Measurements from ENCODE around the gene APCDD1L.
A peak's percentile ranks its signal among the peaks of the same experiment; 100 is the strongest.

Gene APCDD1L

GRCh38 chr20:58461104-58461503 lies 54.1 kb downstream of the APCDD1L start:
- DNase-seq = no peak

GRCh38 chr20:58459058-58459750 lies 56.0 kb downstream of the APCDD1L start:
- DNase-seq = no peak

DNA sequence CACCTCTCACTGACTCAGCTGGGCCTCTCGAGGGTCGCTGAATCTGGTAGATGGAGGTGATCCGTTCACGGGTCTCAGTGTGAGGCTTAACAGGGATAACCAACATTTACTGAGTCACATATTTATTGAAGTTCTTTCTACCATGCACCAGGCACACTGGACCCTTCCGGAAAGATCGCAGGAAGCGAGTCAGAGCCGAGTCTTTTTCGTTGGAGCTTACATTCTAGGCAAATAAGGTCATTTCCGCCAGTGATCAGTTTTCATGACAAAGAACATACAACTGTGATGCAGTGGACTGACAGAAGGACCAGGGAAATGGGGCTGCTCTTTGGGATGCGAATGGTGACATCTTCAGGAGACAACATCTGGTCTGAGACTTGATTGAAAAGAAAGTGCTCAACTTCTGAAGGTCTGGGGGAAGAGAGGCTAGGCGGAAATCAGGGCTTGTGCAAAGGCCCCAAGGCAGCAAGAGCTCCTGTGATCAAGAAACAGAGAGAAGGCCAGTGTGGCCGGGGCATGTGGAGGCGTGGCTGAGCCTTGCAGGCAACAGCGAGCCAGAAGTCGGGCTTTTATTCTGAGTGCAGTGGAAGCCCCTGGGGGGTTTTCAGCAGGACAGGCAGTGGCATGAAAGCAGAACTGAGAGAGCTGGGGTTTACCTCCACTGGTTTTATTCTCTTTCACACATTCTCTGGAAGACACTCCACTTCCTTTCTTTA lies 56.7 kb downstream of the APCDD1L start:
- no peak for DNase-seq

GRCh38 chr20:58457083-58457695 lies 58.0 kb downstream of the APCDD1L start:
- DNase-seq = peak; percentile 48

- no peak for DNase-seq
Measured at GRCh38 chr20:58454460-58454859, 60.7 kb downstream of the APCDD1L start.

DNA sequence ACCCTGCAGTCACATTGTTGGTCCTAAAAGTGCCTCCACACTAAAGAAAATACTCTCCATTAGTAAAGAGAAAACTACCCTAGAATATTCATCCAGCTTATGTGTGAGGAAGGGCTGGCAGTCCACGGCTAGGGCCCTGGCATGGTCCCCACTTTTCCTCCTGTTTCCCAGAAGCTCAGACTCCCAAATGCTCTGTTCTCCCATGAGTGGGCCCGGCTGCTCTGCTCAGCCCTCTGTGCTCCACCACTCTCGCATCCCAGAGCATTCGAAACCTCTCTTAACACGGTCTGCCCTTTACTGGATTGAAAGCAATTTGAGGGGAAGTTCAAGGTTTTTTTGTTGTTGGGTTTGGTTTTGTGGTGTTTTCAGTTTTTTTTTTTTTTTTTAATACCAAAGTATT lies 61.8 kb downstream of the APCDD1L start:
- DNase-seq = no peak

- DNase-seq = no peak
Measured at GRCh38 chr20:58452667-58453255, 62.4 kb downstream of the APCDD1L start.

DNA sequence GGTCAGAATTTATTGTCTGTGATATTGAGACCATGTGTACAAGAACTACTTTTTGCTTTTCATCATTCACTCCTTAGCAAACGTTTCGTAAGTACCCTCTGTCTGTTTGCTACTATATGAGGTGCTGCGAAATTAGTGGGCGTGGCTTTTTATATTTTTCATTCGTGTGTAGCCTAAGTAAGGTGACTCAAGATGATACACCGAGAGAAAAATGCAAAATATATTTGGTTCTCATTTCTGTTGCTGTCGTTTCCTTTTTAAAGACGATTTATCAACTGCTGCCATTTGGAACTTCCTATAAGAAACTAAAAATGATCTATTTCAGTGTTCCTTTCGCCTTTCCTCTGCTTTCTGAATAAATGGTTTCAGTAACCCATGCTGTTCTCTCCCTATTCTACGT lies 64.9 kb downstream of the APCDD1L start:
- no peak for DNase-seq

- DNase-seq = no peak
Measured at GRCh38 chr20:58449681-58450221, 65.4 kb downstream of the APCDD1L start.

DNA sequence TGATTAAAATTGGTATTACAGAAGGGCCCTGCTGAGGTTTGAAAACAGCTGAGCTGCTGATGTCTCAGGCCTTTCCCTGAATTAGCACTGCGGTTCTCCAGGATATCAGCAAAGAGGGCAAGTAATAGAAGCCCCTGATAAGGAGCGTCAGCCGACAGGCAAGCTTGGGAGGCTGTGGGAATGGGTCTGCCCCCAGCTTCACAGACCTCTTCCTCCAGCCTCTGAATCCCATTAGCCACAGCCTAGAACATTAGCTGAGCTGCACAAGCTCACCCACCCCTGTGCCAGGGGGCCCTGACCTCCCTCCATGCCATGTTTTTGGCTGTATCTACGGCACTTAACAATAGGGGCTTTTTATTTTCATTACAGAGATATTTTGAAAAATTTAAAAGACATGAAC lies 66.2 kb downstream of the APCDD1L start:
- no peak for DNase-seq

GRCh38 chr20:58447511-58448391 lies 67.4 kb downstream of the APCDD1L start:
- peak; percentile 37 for DNase-seq

GRCh38 chr20:58446960-58447265 lies 68.3 kb downstream of the APCDD1L start:
- no peak for DNase-seq

DNA sequence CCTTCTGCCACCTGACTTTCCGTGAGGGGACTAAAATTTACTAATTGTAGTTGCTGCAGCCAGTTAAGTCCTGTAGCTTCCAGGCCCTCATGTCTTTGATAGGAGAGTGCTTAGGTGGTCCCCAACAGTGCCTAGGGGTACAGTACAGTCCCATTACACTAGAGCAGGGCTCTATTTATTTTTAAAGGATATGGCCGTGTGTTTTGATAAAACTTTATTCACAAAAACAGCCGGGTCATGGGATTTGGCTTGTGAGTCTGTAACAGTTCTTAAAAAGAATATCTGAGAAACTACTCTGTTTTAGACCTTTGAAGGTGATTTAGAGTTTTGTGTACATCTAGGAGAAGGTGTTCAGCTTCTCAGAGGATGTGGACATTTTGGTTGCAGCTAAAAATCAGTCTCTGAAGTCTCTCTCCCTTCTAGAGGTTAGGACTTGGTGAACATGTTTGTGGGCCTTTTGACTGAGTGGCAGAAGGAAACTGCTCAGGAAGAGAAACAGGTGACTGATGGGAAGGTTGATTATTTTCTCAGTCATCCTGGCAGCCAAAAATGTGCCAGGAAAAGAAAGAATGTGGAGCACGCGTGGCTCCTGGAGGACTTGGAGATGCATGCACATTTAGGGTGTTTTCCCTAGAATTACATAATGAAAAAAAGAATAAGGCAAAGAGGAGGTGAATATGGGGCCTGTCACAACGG lies 68.8 kb downstream of the APCDD1L start:
- no peak for DNase-seq

DNA sequence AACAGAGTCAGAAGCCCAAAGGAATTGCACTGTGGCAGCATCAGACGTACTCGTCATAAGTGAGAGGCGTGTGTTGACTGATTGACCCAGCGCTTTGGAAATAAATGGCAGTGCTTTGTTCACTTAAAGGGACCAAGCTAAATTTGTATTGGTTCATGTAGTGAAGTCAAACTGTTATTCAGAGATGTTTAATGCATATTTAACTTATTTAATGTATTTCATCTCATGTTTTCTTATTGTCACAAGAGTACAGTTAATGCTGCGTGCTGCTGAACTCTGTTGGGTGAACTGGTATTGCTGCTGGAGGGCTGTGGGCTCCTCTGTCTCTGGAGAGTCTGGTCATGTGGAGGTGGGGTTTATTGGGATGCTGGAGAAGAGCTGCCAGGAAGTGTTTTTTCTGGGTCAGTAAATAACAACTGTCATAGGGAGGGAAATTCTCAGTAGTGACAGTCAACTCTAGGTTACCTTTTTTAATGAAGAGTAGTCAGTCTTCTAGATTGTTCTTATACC lies 70.4 kb downstream of the APCDD1L start:
- no peak for DNase-seq

DNA sequence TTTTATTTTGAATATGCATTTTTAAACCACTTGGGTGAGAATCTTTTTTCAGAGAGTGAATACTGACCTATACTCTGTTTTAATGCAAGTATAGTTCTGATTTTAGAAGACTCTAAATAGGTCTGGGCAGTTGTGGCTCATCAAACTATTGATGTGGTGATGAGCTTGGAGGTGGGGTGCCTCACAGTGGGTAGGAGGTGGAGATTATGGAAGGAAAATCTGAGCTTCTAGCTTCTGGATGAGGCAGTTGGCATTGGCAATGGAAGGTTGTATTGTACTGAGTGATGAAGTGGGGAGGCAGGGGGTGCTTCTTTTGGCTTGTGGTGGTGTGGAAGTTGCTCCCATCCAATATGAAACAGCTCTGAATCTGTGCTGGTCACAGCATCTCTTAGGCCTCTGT lies 73.5 kb downstream of the APCDD1L start:
- DNase-seq = no peak

GRCh38 chr20:58440021-58440767 lies 75.0 kb downstream of the APCDD1L start:
- no peak for DNase-seq

DNA sequence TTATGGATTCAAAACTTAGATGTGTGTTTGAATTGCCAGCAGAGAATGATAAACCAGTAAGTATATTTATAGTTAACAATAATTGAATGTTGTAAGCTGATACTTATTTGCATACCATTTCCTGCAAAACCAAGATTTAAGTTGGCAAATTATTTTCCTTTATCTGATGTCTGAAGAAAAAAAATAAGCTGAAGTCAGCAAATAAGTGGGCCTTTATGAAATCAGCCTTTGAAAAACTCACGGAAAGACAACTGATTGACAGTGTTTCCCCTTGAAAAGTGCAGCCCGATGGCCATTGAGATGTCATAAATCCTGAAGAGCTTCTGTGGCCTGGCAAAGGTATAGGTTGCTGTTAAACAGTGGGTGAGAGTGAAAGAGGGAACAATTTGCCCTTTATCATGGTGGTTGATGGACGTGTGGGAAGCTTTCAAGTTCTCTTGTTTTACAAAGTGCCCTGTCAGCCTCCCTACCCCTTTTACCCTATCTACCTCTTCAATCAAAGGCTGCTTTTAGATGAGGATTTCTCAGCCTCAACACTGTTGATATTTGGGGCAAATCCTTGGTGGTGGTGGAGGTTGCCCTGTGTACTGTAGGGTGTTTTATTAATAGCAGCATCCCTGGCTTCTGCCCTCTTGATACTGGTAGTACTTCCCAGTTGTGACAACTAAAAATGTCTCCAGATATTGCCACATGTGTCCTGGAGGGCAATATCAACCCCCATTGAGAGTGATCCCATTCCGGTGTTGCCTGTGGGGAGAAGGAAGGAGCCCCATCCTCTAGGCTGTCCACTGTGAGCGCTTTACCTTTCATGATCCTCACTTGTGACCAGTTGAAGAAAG lies 76.0 kb downstream of the APCDD1L start:
- no peak for DNase-seq

GRCh38 chr20:58436868-58437645 lies 78.1 kb downstream of the APCDD1L start:
- DNase-seq = no peak

- DNase-seq = no peak
Measured at GRCh38 chr20:58435237-58435636, 80.0 kb downstream of the APCDD1L start.
